H1 (cell line): ENCODE data around the gene BZW2. TPM values are rescaled to one million over a fixed set of nuclear protein-coding genes. Genes with fewer than 3 reads are reported as not detected.

ENCODE experiments used
- CTCF ChIA-PET: fragments of 300-600 bp; sonication (Branson Sonifier 250); formaldehyde crosslinking; loops from one replicate; lab custom pipeline; 2021; ENCODE audit not compliant: partially characterized antibody; lab: Charles Lee
- POLR2A ChIA-PET: fragments of 300-600 bp; sonication (Branson Sonifier 250); formaldehyde crosslinking; loops from one replicate; lab custom pipeline; 2021; ENCODE audit warnings: inconsistent platforms; ENCODE audit not compliant: partially characterized antibody; lab: Charles Lee
- DNase-seq, 2 experiments: peaks; one replicate each; pipeline versions ENCODE4 v3.0.0 to v3.0.0-alpha.2; 2010 to 2022; ENCODE audit warnings: low spot score in 2 of 2, low read depth in 1 of 2, mixed read lengths in 1 of 2
- FAIRE-seq: peaks from 2 replicates; lab custom pipeline; 2011; peaks lifted over from hg19 to GRCh38; lab: Jason Lieb, UNC
- H2AFZ ChIP-seq: 2 replicates; pipeline ENCODE4 v1.8.1; 2012; ENCODE audit warnings: low read length, inconsistent platforms
- H2AK5ac ChIP-seq: 2 replicates; pipeline ENCODE4 v1.6.1; 2013; ENCODE audit warnings: low read depth, low read length
- H2BK120ac ChIP-seq: replicated peaks from 2 replicates; pipeline ENCODE3; 2013; ENCODE audit warnings: low read depth, low read length, inconsistent platforms
- H2BK12ac ChIP-seq: 2 replicates; pipeline ENCODE4 v1.6.1; 2013; ENCODE audit warnings: low read depth, low read length
- H2BK15ac ChIP-seq: 2 replicates; pipeline ENCODE4 v1.6.1; 2013; ENCODE audit warnings: low read length
- H2BK20ac ChIP-seq: 2 replicates; pipeline ENCODE4 v1.6.1; 2013; ENCODE audit warnings: low read length
- H2BK5ac ChIP-seq: 2 replicates; pipeline ENCODE4 v1.6.1; 2013; ENCODE audit warnings: low read depth, low read length
- H3K14ac ChIP-seq: 2 replicates; pipeline ENCODE4 v1.6.1; 2013; ENCODE audit warnings: inconsistent platforms; ENCODE audit not compliant: insufficient read length
- H3K18ac ChIP-seq: 2 replicates; pipeline ENCODE4 v1.6.1; 2013; ENCODE audit warnings: low read length; ENCODE audit errors: extremely low read depth
- H3K23ac ChIP-seq: 2 replicates; pipeline ENCODE4 v1.6.1; 2013; ENCODE audit warnings: inconsistent platforms; ENCODE audit not compliant: insufficient read length
- H3K23me2 ChIP-seq: 2 replicates; pipeline ENCODE4 v1.6.1; 2013; ENCODE audit warnings: low read depth, low read length
- H3K27ac ChIP-seq: 2 replicates; pipeline ENCODE4 v1.6.1; 2011; ENCODE audit warnings: low read depth, low read length, inconsistent platforms
- H3K27me3 ChIP-seq, 4 experiments: replicated peaks in 1 of 4; 1 replicate in 1 of 4; 2 replicates in 3 of 4; pipeline versions ENCODE4 v1.6.1 to v1.8.1; 2011 to 2013; ENCODE audit warnings: low read length in 3 of 4, mild to moderate bottlenecking in 3 of 4, inconsistent platforms in 2 of 4, mixed read lengths in 2 of 4, moderate library complexity in 1 of 4; ENCODE audit not compliant: control insufficient read depth in 3 of 4, insufficient read depth in 3 of 4; ENCODE audit errors: extremely low read depth in 1 of 4
- H3K36me3 ChIP-seq, 4 experiments: 2 replicates each; pipeline versions ENCODE4 v1.6.1 to v1.8.1; 2011 to 2013; ENCODE audit warnings: mild to moderate bottlenecking in 4 of 4, low read length in 3 of 4, moderate library complexity in 2 of 4, control low read depth in 1 of 4, inconsistent platforms in 1 of 4; ENCODE audit not compliant: insufficient read depth in 4 of 4, control insufficient read depth in 2 of 4
- H3K4ac ChIP-seq: replicated peaks from 2 replicates; pipeline ENCODE3; 2013; ENCODE audit warnings: low read length, low read depth, mixed read lengths, inconsistent platforms; ENCODE audit not compliant: insufficient read length
- H3K4me1 ChIP-seq, 4 experiments: replicated peaks in 1 of 4; 1 replicate in 1 of 4; 2 replicates in 3 of 4; pipeline versions ENCODE4 v1.6.1 to v1.8.1; 2011 to 2013; ENCODE audit warnings: low read length in 3 of 4, inconsistent platforms in 2 of 4, mixed read lengths in 1 of 4; ENCODE audit not compliant: insufficient read depth in 4 of 4, control insufficient read depth in 3 of 4
- H3K4me2 ChIP-seq, 2 experiments: 2 replicates each; pipeline versions ENCODE4 v1.6.1 to v1.8.1; 2011 to 2013; ENCODE audit warnings: low read depth in 2 of 2, low read length in 2 of 2, control low read depth in 1 of 2, inconsistent platforms in 1 of 2, mild to moderate bottlenecking in 1 of 2; ENCODE audit not compliant: insufficient read depth in 1 of 2
- H3K4me3 ChIP-seq, 4 experiments: fragments of 200-600, 300-600 bp in 1 of 4; sonication (generic), shearing (Covaris generic), sonication (Bioruptor Twin) in 1 of 4; 2 replicates each; pipeline versions ENCODE4 v1.5.1 to v1.8.1; 2011 to 2016; ENCODE audit warnings: low read length in 4 of 4, low read depth in 3 of 4, control low read depth in 2 of 4, inconsistent platforms in 2 of 4, mild to moderate bottlenecking in 2 of 4, mixed read lengths in 1 of 4, moderate library complexity in 1 of 4; ENCODE audit not compliant: insufficient read depth in 2 of 4; ENCODE audit errors: extremely low read depth in 1 of 4
- H3K56ac ChIP-seq: replicated peaks from 2 replicates; pipeline ENCODE3; 2013; ENCODE audit warnings: low read depth, mild to moderate bottlenecking, mixed read lengths, low read length, inconsistent platforms; ENCODE audit not compliant: insufficient read length
- H3K79me1 ChIP-seq: 2 replicates; pipeline ENCODE4 v1.6.1; 2013; ENCODE audit warnings: low read depth, low read length, control low read depth
- H3K79me2 ChIP-seq, 2 experiments: 2 replicates each; pipeline versions ENCODE4 v1.6.1 to v1.8.1; 2012 to 2013; ENCODE audit warnings: low read length in 2 of 2, mild to moderate bottlenecking in 2 of 2, inconsistent platforms in 1 of 2; ENCODE audit not compliant: insufficient read depth in 2 of 2, control insufficient read depth in 1 of 2
- H3K9ac ChIP-seq, 4 experiments: replicated peaks in 1 of 4; 1 replicate in 1 of 4; 2 replicates in 3 of 4; pipeline versions ENCODE4 v1.6.1 to v1.8.1; 2011 to 2013; ENCODE audit warnings: low read depth in 3 of 4, low read length in 3 of 4, control low read depth in 2 of 4, mild to moderate bottlenecking in 2 of 4, moderate library complexity in 2 of 4, inconsistent platforms in 1 of 4; ENCODE audit errors: extremely low read depth in 1 of 4
- H3K9me3 ChIP-seq, 2 experiments: 2 replicates each; pipeline versions ENCODE4 v1.6.1 to v1.8.1; 2012 to 2013; ENCODE audit warnings: mild to moderate bottlenecking in 2 of 2, moderate library complexity in 2 of 2, control low read depth in 1 of 2, inconsistent platforms in 1 of 2, low read depth in 1 of 2, low read length in 1 of 2, mixed read lengths in 1 of 2; ENCODE audit not compliant: insufficient read depth in 2 of 2
- H4K20me1 ChIP-seq, 2 experiments: replicated peaks in 1 of 2; 2 replicates each; pipeline versions ENCODE3 to v1.8.1; 2011 to 2013; ENCODE audit warnings: inconsistent platforms in 2 of 2, low read length in 2 of 2, mild to moderate bottlenecking in 1 of 2; ENCODE audit not compliant: insufficient read depth in 2 of 2, control insufficient read depth in 1 of 2
- H4K5ac ChIP-seq: 2 replicates; pipeline ENCODE4 v1.6.1; 2013; ENCODE audit warnings: low read length, low read depth, mixed read lengths, inconsistent platforms; ENCODE audit not compliant: insufficient read length
- H4K8ac ChIP-seq: 2 replicates; pipeline ENCODE4 v1.8.0; 2013; ENCODE audit warnings: mild to moderate bottlenecking, moderate library complexity, low read length, inconsistent platforms; ENCODE audit not compliant: insufficient read depth; ENCODE audit errors: extremely low read depth
- H4K91ac ChIP-seq: replicated peaks from 2 replicates; pipeline ENCODE3; 2013; ENCODE audit warnings: low read length, mixed read lengths, inconsistent platforms; ENCODE audit not compliant: insufficient read length
- NANOG ChIP-seq: IDR thresholded peaks from 2 replicates; pipeline ENCODE4 v1.6.1; 2011; ENCODE audit warnings: low read length, low read depth, mild to moderate bottlenecking, inconsistent platforms; ENCODE audit not compliant: insufficient read depth, poor library complexity, severe bottlenecking
- POLR2AphosphoS5 ChIP-seq: IDR thresholded peaks from 2 replicates; pipeline ENCODE4 v1.6.1; 2011; ENCODE audit warnings: low read depth, low read length
- TAF7 ChIP-seq: optimal IDR thresholded peaks from 2 replicates; pipeline ENCODE3; 2011; ENCODE audit warnings: low read depth, mild to moderate bottlenecking, inconsistent platforms, low read length, moderate library complexity, borderline replicate concordance
- TEAD4 ChIP-seq: IDR thresholded peaks from 2 replicates; pipeline ENCODE4 v1.6.1; 2012; ENCODE audit warnings: low read depth, low read length, inconsistent platforms, mixed read lengths
- WGBS, 2 experiments: shearing (Covaris generic) in 1 of 2; methylation state at CpG; one replicate each; pipeline versions ENCODE4 v1.1.6 to v1.1.7; 2013 to 2015; ENCODE audit warnings: low lambda C conversion rate in 2 of 2, mixed read lengths in 2 of 2, inconsistent platforms in 1 of 2, low coverage in 1 of 2, missing lambda C conversion rate in 1 of 2; ENCODE audit not compliant: insufficient replicate concordance in 2 of 2, insufficient coverage in 1 of 2, insufficient read length in 1 of 2; ENCODE audit errors: extremely low coverage in 1 of 2, missing lambda C conversion rate in 1 of 2; 5-methylcytosine and 5-hydroxymethylcytosine counted together
- polyA plus RNA-seq, 7 experiments: library from polyadenylated mRNA; depleted of rRNA in 3 of 7; stranded (reverse) in 5 of 7; unstranded in 2 of 7; fragments of >200 nt in 5 of 7; fragments of 200-250 nt in 2 of 7; gene quantifications; 1 replicate in 5 of 7; 2 replicates in 1 of 7; 4 replicates in 1 of 7; pipeline versions ENCODE4 v1.2.1 to v1.2.3, GENCODE V29; 2011 to 2013; ENCODE audit warnings: missing spikeins in 2 of 7, mixed read lengths in 2 of 7
- total RNA-seq: library from RNA; stranded (reverse); fragmentation: NEBNext Ultra II Directional; extraction: Animal tissue kit (Norgen Biotek cat#: 25700); gene quantifications from 2 replicates; pipeline ENCODE4 v1.2.1, GENCODE V29; 2021

Gene BZW2
- total and polyA plus RNA-seq, 2 of the 8 experiments (the other 6 are each of a cell fraction or from before 2014, with no cell fraction given) = 32.3 to 103 TPM

- CTCF ChIA-PET = interaction anchor here (0.6 to 1.4 kb wide), 3 partner anchors 8 to 141 kb away, joined by 3 to 4 read pairs (median 3); no protein-coding TSS in a partner anchor
- TF ChIP-seq POLR2AphosphoS5 = no peak
- TF ChIP-seq TEAD4 = no peak
- no peak for TF ChIP-seq NANOG
- TF ChIP-seq TAF7 = no peak
These were observed 99.7 kb downstream of the BZW2 start for GRCh38 chr7:16745645-16746044.

More at GRCh38 chr7:16745645-16746044, 99.7 kb downstream of the BZW2 start:
- Histone ChIP-seq H4K20me1 (no peaks in the 10 kb centered on the region), H2BK5ac (no peak overlapping the region), H4K8ac (no peak overlapping the region), H3K27me3 (no peaks in the 10 kb centered on the region), H3K18ac (no peak overlapping the region), H2BK20ac (no peak overlapping the region), H2BK15ac (no peak overlapping the region), H3K9me3 (no peaks in the 10 kb centered on the region), H3K36me3 (no peaks in the 10 kb centered on the region), H3K14ac (no peak overlapping the region), H4K91ac (no peak overlapping the region), H2AK5ac (no peak overlapping the region), H3K4ac (no peak overlapping the region), H3K9ac (no peak overlapping the region), H3K4me1 (peaks cover 0 to 10% (median 7%) of the 10 kb centered on the region in 4 experiments; a peak in 5 of 7 replicates), H3K79me2 (no peaks in the 10 kb centered on the region), H3K4me3 (no peak overlapping the region), H3K27ac (no peak overlapping the region), H3K23me2 (no peaks in the 10 kb centered on the region), H4K5ac (no peak overlapping the region), H3K23ac (no peak overlapping the region), H2AFZ (no peak overlapping the region), H3K79me1 (no peaks in the 10 kb centered on the region), H3K4me2 (no peak overlapping the region), H3K56ac (no peak overlapping the region), H2BK12ac (no peak overlapping the region), H2BK120ac (no peak overlapping the region)
- no peak for DNase-seq
- no peak for FAIRE-seq
- 41% methylated on average over 2 of the region's 2 CpGs; no CpG with 5 or more reads in 1 of the 2 experiments for WGBS, 2 experiments
- POLR2A ChIA-PET = interaction anchor here (1.3 kb wide), 1 partner anchor 10 kb away, joined by 3 read pairs; no protein-coding TSS in a partner anchor
